Astrocyte (in vitro differentiated cells and primary cell): Measurements from ENCODE around the gene NUP50.

Experiments
- CTCF ChIP-seq: IDR thresholded peaks from 2 replicates; pipeline ENCODE4 v1.5.1; 2011; ENCODE audit warnings: low read depth, mild to moderate bottlenecking, inconsistent platforms, low read length, moderate library complexity; ENCODE audit not compliant: insufficient read depth
- EZH2 ChIP-seq: IDR thresholded peaks from 2 replicates; pipeline ENCODE4 v1.6.1; 2012; ENCODE audit warnings: mild to moderate bottlenecking, low read length, inconsistent platforms; ENCODE audit not compliant: insufficient read depth

- TF ChIP-seq CTCF (no peak), EZH2 (no peak)
Measured at GRCh38 chr22:45120931-45121330, 42.8 kb upstream of the NUP50 start.
